Smooth muscle cell of the umbilical artery (primary cell): ENCODE data around the gene PTPRE. TPM values are rescaled to one million over a fixed set of nuclear protein-coding genes. Genes with fewer than 3 reads are reported as not detected.

Experiments used
- total RNA-seq: library from RNA; depleted of rRNA; stranded (reverse); fragments of >200 nt; gene quantifications from 2 replicates; pipeline ENCODE4 v1.2.3, GENCODE V29; 2014

Gene PTPRE, protein sequence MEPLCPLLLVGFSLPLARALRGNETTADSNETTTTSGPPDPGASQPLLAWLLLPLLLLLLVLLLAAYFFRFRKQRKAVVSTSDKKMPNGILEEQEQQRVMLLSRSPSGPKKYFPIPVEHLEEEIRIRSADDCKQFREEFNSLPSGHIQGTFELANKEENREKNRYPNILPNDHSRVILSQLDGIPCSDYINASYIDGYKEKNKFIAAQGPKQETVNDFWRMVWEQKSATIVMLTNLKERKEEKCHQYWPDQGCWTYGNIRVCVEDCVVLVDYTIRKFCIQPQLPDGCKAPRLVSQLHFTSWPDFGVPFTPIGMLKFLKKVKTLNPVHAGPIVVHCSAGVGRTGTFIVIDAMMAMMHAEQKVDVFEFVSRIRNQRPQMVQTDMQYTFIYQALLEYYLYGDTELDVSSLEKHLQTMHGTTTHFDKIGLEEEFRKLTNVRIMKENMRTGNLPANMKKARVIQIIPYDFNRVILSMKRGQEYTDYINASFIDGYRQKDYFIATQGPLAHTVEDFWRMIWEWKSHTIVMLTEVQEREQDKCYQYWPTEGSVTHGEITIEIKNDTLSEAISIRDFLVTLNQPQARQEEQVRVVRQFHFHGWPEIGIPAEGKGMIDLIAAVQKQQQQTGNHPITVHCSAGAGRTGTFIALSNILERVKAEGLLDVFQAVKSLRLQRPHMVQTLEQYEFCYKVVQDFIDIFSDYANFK
- total RNA-seq: 2.1 and 9.5 TPM in 2 replicates

DNA sequence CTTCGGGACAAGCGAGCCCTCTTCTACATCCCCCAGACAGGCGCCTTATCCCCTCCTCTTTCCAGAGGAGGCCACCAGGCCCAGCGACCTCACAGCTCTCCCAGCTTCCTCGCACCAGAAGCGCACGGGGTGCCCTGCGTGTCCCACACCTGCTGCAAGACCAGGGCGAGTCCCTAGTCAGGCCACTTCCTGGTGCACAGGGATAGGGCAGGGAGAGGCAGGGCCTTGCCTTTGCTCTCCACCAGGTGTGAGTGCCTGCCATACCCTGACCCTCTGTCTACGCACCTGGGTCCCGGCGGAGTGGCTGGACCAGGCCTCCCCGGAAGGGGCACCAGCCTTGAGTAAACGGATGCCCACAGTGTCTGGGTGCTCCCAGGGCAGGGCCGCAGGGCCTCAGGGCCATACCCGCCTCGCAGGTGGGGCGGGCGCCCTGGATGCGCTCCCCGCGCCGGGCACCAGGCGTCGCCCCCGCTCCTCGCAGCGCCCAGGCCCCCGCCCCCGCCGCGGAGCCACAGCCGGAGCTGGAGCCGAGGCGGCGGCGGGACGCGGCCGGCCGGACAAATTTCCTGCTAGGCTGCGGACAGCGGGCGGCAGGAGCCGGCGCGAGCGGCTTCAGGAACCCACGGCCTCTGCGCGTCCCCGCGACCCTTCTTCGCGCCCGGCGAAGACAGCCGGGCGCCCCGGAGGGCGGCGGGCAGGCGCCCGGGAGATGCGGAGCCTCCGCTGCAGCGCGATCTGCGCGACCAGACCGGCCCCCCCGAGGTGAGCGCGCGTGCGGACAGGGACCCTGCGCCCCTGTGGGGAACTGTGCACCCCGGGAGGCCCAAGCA, at the start of gene PTPRE:
TSS of gene PTPRE (plus strand) at position 556 of the 830 bp plus-strand sequence. CDS start 133,779 bp downstream, outside the sequence.

DNA sequence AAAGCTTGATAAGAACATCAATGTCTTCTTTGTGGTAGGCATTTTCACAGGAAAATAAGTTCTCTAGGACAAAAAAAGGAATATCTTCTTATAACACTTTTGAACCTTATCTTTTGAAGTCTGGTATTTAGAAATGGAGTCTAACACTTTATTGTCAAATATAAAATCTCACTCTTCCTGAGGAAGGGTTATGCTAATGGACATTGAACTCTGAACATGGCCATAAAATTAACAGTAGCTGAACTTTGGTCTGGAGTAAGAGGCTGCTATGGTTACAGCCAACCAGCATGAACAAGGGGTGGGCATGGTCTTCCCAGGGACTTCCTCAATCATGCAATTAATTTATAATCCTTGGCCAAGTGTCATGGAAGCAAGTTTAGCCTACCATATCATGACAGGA, 14.2 kb upstream of the PTPRE start, which contains the start of gene CLRN3:
TSS of gene CLRN3 (minus strand) at position 199 of the 400 bp plus-strand sequence. CDS start at position 42, 157 bp downstream.

DNA sequence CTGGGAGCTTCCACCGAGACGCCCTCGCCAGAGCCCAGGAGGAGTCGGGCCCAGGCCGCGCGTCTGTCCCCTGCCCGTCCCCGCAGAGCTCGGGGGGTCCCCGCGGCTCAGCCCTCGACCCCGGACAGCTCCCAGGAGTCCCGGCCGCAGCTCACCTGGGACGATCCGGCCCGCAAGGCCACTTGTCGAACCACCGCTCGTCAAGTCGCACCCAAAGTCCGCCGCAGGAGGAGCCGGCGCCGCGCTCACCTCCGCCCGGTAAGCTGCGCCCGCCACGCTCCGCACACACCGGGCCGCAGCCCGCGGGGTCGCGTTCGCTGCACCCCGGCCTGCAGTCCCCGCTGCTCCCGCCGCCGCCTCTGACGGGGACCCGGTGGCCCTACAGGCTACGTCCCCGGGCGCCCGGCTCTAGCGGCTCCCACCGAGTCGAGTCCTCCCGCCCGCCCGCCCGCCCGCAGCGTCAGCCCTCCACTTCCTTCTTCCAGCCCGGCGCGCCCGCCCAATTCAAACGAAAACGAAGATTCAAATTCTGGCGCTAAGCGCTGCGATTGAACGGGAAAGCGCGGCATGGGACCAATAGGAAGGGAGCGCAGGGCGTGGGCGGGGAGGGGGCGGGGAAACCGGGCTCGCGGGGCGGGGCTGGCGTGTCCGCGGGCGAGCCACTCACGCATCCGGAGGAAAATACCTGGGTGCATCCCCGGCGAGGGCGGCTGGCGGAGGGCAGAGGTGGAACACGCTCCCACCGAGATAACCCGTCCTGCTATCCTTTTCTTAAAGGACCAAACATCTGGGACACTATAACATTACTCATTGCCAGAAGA, 219.3 kb downstream of the PTPRE start, which contains the start of gene MKI67:
TSS of gene MKI67 (minus strand) at position 480 of the 821 bp plus-strand sequence. CDS start 756 bp downstream, outside the sequence.

Other genes starting within 250 kb of the PTPRE start
- gene FOXI2, start 169.9 kb upstream of the PTPRE start, total RNA-seq: not detected in 2 replicates
- gene CLRN3, start 14.2 kb upstream of the PTPRE start, total RNA-seq: not detected in 2 replicates
- 0.89 and 12.4 TPM in 2 replicates for gene MKI67, start 219.3 kb downstream of the PTPRE start, total RNA-seq